ENCODE measurements around the gene LYRM4.

DNA sequence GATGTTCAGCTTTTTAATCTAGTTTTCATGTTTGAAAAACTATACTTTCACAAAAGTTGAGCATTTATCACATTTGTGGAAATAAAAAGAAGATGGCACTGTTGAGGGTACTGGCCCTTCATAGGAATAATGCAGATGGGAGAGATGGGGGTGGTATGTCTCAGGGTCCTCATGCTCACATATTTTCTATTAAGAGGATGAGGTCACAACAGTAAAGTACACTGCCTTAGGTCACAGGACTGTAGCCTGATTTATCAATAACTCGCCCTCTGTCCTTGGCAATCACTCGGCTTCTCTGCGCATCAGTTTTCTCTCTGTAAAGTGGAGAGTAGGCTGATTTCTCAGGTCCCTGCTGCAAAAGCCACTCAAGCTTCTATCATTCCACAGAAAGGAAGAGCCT is 119.7 kb downstream of the LYRM4 start:
- TF ChIP-seq, protein P1, sequence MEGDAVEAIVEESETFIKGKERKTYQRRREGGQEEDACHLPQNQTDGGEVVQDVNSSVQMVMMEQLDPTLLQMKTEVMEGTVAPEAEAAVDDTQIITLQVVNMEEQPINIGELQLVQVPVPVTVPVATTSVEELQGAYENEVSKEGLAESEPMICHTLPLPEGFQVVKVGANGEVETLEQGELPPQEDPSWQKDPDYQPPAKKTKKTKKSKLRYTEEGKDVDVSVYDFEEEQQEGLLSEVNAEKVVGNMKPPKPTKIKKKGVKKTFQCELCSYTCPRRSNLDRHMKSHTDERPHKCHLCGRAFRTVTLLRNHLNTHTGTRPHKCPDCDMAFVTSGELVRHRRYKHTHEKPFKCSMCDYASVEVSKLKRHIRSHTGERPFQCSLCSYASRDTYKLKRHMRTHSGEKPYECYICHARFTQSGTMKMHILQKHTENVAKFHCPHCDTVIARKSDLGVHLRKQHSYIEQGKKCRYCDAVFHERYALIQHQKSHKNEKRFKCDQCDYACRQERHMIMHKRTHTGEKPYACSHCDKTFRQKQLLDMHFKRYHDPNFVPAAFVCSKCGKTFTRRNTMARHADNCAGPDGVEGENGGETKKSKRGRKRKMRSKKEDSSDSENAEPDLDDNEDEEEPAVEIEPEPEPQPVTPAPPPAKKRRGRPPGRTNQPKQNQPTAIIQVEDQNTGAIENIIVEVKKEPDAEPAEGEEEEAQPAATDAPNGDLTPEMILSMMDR (IDR thresholded peaks at IDR 0.05; ENCODE audit: poor library complexity, severe bottlenecking): no peak
- TF ChIP-seq EZH2 (IDR thresholded peaks at IDR 0.05; ENCODE audit: borderline replicate concordance, insufficient read depth, low read length, poor library complexity, severe bottlenecking) (no peak), EP300 (conservative IDR thresholded peaks at IDR 0.05; ENCODE audit: poor library complexity, severe bottlenecking) (no peak), RAD21 (conservative IDR thresholded peaks at IDR 0.05) (no peak)

Data from neural cell (in vitro differentiated cells).